ENCODE results near the gene PPP1R1C.

DNA sequence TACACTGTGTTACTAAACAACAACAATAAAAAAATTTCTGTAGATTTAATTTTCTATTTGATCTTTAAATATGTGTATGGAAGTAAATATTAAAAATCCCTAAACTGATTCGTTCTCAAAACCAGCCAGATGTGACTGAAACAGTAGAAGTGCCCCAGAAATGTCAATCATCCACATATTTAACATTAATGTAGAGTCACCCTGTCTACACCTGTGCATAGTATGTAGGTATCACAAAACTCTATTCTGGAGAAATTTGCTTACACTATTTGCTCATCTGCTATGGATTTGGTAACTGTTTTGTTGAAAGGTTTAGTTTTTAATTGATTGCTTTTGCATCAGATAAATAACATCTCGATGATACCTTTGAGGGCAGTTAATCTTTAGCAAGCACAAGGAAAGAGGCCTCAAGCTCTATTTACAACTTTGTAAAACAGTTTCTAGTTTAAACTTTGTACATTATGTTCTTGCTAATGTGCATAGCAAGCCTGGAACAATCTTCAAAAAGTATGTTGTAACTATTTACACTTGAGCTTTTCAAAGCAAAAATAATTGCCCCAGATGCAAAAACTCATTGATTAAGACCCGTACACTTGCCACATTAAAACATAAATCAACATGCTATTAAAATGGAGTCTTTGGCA is 76.8 kb downstream of the PPP1R1C start:
- TF ChIP-seq, protein P1, sequence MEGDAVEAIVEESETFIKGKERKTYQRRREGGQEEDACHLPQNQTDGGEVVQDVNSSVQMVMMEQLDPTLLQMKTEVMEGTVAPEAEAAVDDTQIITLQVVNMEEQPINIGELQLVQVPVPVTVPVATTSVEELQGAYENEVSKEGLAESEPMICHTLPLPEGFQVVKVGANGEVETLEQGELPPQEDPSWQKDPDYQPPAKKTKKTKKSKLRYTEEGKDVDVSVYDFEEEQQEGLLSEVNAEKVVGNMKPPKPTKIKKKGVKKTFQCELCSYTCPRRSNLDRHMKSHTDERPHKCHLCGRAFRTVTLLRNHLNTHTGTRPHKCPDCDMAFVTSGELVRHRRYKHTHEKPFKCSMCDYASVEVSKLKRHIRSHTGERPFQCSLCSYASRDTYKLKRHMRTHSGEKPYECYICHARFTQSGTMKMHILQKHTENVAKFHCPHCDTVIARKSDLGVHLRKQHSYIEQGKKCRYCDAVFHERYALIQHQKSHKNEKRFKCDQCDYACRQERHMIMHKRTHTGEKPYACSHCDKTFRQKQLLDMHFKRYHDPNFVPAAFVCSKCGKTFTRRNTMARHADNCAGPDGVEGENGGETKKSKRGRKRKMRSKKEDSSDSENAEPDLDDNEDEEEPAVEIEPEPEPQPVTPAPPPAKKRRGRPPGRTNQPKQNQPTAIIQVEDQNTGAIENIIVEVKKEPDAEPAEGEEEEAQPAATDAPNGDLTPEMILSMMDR (conservative IDR thresholded peaks at IDR 0.05 in 1 of 2, IDR thresholded peaks at IDR 0.05 in 1 of 2; ENCODE audit: extremely low read depth in 1 of 2, insufficient read depth in 1 of 2, low read depth in 1 of 2, low read length in 2 of 2) = no peak
- TF ChIP-seq EZH2 (IDR thresholded peaks at IDR 0.05; ENCODE audit: borderline replicate concordance, low read length) = no peak

Measured in mammary epithelial cell (primary cell).